ENCODE data around the gene TRAF7. TPM values are rescaled to one million over a fixed set of nuclear protein-coding genes. Genes with fewer than 3 reads are reported as not detected.

The TRAF7 gene
- total and polyA plus RNA-seq, 2 of the 8 experiments (the other 6 are each of a cell fraction or from before 2014, with no cell fraction given) = 96.8 to 148 TPM

DNA sequence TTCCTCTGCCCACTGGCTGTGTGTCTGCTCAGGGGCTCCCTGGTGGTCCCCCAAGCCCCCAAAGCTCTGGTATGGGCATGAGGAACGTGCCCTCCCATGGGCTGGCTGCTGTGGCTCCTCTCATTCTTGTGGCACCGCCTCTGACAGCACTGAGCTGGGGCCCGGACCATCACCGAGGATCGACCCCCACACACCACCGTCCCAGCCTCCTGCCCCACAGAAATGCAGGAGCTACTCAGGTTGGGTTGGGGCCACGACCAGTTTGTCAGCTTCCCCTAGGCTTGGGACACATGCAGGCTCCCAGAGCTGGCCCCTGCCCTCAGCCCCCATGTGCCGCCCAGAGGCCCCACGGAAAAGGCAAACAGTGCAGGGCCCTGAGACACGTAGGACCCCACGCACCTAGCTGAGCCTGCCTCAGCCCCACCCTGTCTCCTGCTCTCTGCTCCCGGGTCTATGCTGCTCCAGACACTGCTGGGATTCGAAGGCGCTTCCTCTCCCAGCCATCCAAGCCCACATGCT, 44.1 kb downstream of the TRAF7 start (continued):
- no peak for TF ChIP-seq CTCF (IDR thresholded peaks at IDR 0.05; ENCODE audit: control extremely low read depth in 1 of 3, insufficient read depth in 1 of 3, low read depth in 1 of 3, low read length in 3 of 3)
- TF ChIP-seq CTBP2 (IDR thresholded peaks at IDR 0.05; ENCODE audit: borderline replicate concordance, insufficient read depth, insufficient read length, low read length) = no peak
- no peak for TF ChIP-seq HDAC2 (IDR thresholded peaks at IDR 0.05; ENCODE audit: borderline replicate concordance in 1 of 2, low read depth in 2 of 2, low read length in 2 of 2)
